Measurements from ENCODE around the gene SEMA6D. TPM values are rescaled to one million over a fixed set of nuclear protein-coding genes. Genes with fewer than 3 reads are reported as not detected.

The SEMA6D gene
- polyA plus RNA-seq, 1 of the 3 experiments (the other 2 are of a cell fraction) = 0.30 TPM

DNA sequence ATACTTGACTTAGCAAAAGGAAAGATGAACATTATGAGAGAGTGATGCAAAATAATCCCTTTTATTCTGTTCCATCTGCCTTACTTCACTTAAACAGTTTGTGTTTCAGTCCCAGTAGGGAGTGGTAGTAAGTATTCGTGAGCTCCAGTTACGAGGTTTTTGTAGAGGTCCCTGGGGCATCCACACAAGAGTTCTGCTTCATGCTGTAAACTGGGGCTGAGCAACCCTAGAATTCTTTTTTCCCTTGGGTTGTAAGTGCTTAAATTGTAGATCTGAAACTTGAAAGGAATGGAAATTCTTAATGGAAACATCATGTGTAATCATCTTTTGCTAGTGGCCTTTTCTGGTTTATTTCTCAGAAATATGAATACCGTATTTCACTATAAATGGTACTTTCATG, 79.5 kb downstream of the SEMA6D start:
- CTCF ChIA-PET = interaction anchor here (1.2 to 1.7 kb wide), 3 partner anchors 12 to 24 kb away, joined by 3 read pairs; no protein-coding TSS in a partner anchor
- no peaks in the 10 kb centered on the region for H3K9me2 ChIP-seq
- H3K4me1 ChIP-seq (ENCODE audit: control insufficient read depth in 1 of 2, insufficient read depth in 2 of 2, low read depth in 1 of 2, low read length in 1 of 2) = peaks cover 0 to 2% of the 10 kb centered on the region in 2 experiments; a peak in 1 of 4 replicates
- H3K4me2 ChIP-seq = no peak overlapping the region
- H3K27ac ChIP-seq (ENCODE audit: low read depth in 2 of 2, low read length in 1 of 2) = no peak overlapping the region
- no peak for DNase-seq
- no peaks in the 10 kb centered on the region for H3K27me3 ChIP-seq (ENCODE audit: insufficient read depth)
- H3K36me3 ChIP-seq (replicated peaks in 1 of 2; ENCODE audit: control insufficient read depth in 1 of 2, insufficient read depth in 2 of 2, low read length in 1 of 2) = no peaks in the 10 kb centered on the region
- H3F3A ChIP-seq (replicated peaks; ENCODE audit: insufficient read depth) = no peaks in the 10 kb centered on the region
- no peak overlapping the region for H3K9ac ChIP-seq
- 47% methylated on average over 3 of the region's 3 CpGs for WGBS (ENCODE audit: low lambda C conversion rate)
- no peaks in the 10 kb centered on the region for H4K20me1 ChIP-seq (ENCODE audit: insufficient read depth)
- TF ChIP-seq POLR2AphosphoS5 (IDR thresholded peaks at IDR 0.05; ENCODE audit: low read depth, low read length) = no peak
- TF ChIP-seq SIN3A (IDR thresholded peaks at IDR 0.05; ENCODE audit: borderline replicate concordance, low read depth, low read length) = no peak
- no peak for TF ChIP-seq REST (IDR thresholded peaks at IDR 0.05; ENCODE audit: low read depth, low read length)
- no peak for TF ChIP-seq RFX5 (IDR thresholded peaks at IDR 0.05; ENCODE audit: low read length)
- TF ChIP-seq YY1 (IDR thresholded peaks at IDR 0.05; ENCODE audit: low read depth) = no peak
- TF ChIP-seq, protein P1, sequence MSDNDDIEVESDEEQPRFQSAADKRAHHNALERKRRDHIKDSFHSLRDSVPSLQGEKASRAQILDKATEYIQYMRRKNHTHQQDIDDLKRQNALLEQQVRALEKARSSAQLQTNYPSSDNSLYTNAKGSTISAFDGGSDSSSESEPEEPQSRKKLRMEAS (IDR thresholded peaks at IDR 0.05; ENCODE audit: low read depth) = no peak
- TF ChIP-seq MXI1 (IDR thresholded peaks at IDR 0.05; ENCODE audit: low read depth, low read length) = no peak
- TF ChIP-seq CHD2 (IDR thresholded peaks at IDR 0.05; ENCODE audit: low read length, partially characterized antibody) = no peak
- no peak for TF ChIP-seq ELF1 (IDR thresholded peaks at IDR 0.05)
- TF ChIP-seq GATA2 (CRISPR knock-in tag; IDR thresholded peaks at IDR 0.05) = no peak
- no peak for TF ChIP-seq GABPA (IDR thresholded peaks at IDR 0.05; ENCODE audit: low read depth)
- TF ChIP-seq, protein P2, sequence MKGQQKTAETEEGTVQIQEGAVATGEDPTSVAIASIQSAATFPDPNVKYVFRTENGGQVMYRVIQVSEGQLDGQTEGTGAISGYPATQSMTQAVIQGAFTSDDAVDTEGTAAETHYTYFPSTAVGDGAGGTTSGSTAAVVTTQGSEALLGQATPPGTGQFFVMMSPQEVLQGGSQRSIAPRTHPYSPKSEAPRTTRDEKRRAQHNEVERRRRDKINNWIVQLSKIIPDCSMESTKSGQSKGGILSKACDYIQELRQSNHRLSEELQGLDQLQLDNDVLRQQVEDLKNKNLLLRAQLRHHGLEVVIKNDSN (IDR thresholded peaks at IDR 0.05; ENCODE audit: borderline replicate concordance, low read depth) = no peak
- TF ChIP-seq TEAD4 (IDR thresholded peaks at IDR 0.05; ENCODE audit: borderline replicate concordance, insufficient read depth) = no peak
- no peak for TF ChIP-seq NFIC (IDR thresholded peaks at IDR 0.05; ENCODE audit: borderline replicate concordance)
- H3K9me3 ChIP-seq = no peaks in the 10 kb centered on the region
- H2AFZ ChIP-seq (ENCODE audit: low read depth) = no peak overlapping the region
- no peak overlapping the region for H3K4me3 ChIP-seq (ENCODE audit: low read depth in 2 of 2, low read length in 1 of 2)
- POLR2A ChIA-PET = interaction anchor here (0.5 kb wide), 1 partner anchor 281 kb away, joined by 3 read pairs; no protein-coding TSS in a partner anchor
- no peaks in the 10 kb centered on the region for H3K79me2 ChIP-seq (ENCODE audit: insufficient read depth)

GRCh38 chr15:47801522-47801921, 84.2 kb downstream of the SEMA6D start:
- Histone ChIP-seq H3K27me3 (ENCODE audit: insufficient read depth) (no peaks in the 10 kb centered on the region), H3K79me2 (ENCODE audit: insufficient read depth) (no peaks in the 10 kb centered on the region), H3K4me3 (ENCODE audit: low read depth in 2 of 2, low read length in 1 of 2) (no peak overlapping the region), H3K9me3 (no peaks in the 10 kb centered on the region), H2AFZ (ENCODE audit: low read depth) (no peak overlapping the region), H3K27ac (ENCODE audit: low read depth in 2 of 2, low read length in 1 of 2) (no peak overlapping the region), H3K9me2 (no peaks in the 10 kb centered on the region), H3K4me2 (no peak overlapping the region), H3F3A (replicated peaks; ENCODE audit: insufficient read depth) (no peaks in the 10 kb centered on the region), H3K9ac (no peak overlapping the region), H4K20me1 (ENCODE audit: insufficient read depth) (no peaks in the 10 kb centered on the region), H3K4me1 (ENCODE audit: control insufficient read depth in 1 of 2, insufficient read depth in 2 of 2, low read depth in 1 of 2, low read length in 1 of 2) (peaks cover 0 to 12% of the 10 kb centered on the region in 2 experiments; a peak in 2 of 4 replicates), H3K36me3 (replicated peaks in 1 of 2; ENCODE audit: control insufficient read depth in 1 of 2, insufficient read depth in 2 of 2, low read length in 1 of 2) (no peaks in the 10 kb centered on the region)
- CTCF ChIA-PET = interaction anchor here (1.0 kb wide), 1 partner anchor 186 kb away, joined by 4 read pairs; no protein-coding TSS in a partner anchor
- POLR2A ChIA-PET = no interaction called here
- no peak for TF ChIP-seq PBX3 (IDR thresholded peaks at IDR 0.05)
- whole genome bisulfite sequencing (ENCODE audit: low lambda C conversion rate) = 68% methylated on average over 3 of the region's 3 CpGs
- DNase-seq = no peak

All from SK-N-SH (cell line).